ENCODE results near the gene GNLY.

GRCh38 chr2:85692039-85692645 is 2.0 kb upstream of the GNLY start:
- TF ChIP-seq SMAD1 (IDR thresholded peaks at IDR 0.05; ENCODE audit: low read depth, low read length, partially characterized antibody): no peak
- no peak for TF ChIP-seq CHD1 (IDR thresholded peaks at IDR 0.05; ENCODE audit: low read length)
- no peak for TF ChIP-seq ZBTB7A (IDR thresholded peaks at IDR 0.05; ENCODE audit: borderline replicate concordance, control insufficient read depth, low read depth, low read length)
- TF ChIP-seq XRCC5 (IDR thresholded peaks at IDR 0.05; ENCODE audit: low read depth, low read length): no peak
- TF ChIP-seq ADNP (tag; IDR thresholded peaks at IDR 0.05): no peak
- TF ChIP-seq TCF7L2 (IDR thresholded peaks at IDR 0.05; ENCODE audit: low read depth, low read length): no peak
- no peak for TF ChIP-seq SMARCE1 (IDR thresholded peaks at IDR 0.05)
- TF ChIP-seq PPARD (CRISPR knock-in tag; IDR thresholded peaks at IDR 0.05): no peak
- no peak for TF ChIP-seq E2F4 (CRISPR knock-in tag; IDR thresholded peaks at IDR 0.05; ENCODE audit: low read depth)
